COR-L47 (cell line): ENCODE data around the gene SPATA31C2.
A peak's percentile ranks its signal among the peaks of the same experiment; 100 is the strongest.
"Not testable (repeated sequence)": the region's sequence is repeated elsewhere in the genome, so short reads cannot be mapped to it uniquely, and the experiment has no call there.

Source experiments
- DNase-seq: peaks from one replicate; lab custom pipeline; 2025; lab: John Stamatoyannopoulos, UW

Gene SPATA31C2

DNA sequence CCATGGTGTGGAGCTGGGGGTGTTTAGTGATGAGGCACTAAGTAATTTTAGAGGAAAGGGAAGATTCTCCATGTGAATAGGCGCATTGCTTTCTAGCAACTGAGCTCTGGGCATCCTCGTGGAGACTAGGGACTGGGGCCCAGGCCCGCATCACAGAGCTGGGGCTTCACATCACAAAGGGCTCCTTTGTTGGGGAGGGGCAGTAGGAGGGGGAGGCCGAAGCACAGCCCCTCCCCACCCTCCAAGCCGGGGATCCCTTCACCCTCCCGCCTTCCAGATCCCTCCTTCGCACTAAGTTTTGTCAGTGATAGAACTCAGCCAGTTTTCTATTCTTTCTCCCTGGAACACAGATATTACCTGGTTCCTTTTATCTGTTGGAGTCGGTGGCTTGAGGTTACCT lies at the start of gene SPATA31C2:
SPATA31C2 (minus strand) TSS at position 101 of the 400 bp plus-strand sequence; CDS start at position 72, 29 bp downstream.
- DNase-seq: not testable (repeated sequence)

DNA sequence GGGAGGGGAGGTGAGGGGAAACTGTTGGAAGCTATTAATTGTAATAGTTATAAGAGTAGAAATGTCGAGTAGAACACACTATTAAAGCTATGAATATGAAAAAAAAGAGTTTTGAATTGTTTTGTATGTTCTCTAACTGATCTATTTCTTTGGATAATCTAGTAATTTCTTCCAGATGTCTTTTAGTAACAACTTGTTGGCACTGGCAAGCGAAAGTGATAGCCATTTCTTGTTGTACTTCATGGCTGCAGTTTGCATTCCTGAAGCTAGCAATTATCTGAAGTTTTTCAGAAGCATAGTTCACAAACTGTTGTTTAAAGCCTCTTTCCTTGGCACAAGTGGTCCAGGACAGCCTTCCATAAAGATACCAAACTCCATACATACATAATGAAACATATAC lies 49.4 kb upstream of the SPATA31C2 start:
- DNase-seq: no peak

DNA sequence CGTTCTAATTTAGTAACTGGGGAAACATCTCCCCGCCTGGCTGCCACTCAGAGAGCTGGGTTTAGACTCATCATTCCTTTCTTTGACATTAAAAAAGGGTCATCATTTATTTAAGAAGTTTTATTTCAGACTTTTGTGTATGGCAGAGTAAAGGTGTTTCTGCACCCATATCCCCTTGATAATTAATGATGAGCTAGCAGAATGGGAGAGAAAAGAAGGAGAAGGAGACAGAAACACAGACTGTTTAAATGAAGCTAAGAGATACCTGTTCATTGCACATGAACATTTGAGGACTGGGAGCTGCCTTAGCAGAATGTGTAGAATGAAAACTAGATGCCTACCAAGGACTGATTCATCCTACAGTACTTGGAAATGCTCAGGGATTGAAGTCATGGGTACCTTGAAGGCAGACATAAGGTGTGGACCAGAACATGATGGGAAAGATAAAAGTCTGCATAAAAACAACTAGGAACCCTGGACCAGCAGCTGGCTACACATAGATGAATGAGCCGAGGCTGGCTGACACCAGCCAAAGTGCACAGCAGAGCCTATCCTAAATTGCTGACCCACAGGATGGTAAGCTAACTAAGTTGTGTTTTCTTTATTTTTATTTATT lies 48.3 kb upstream of the SPATA31C2 start:
- DNase-seq: no peak

DNA sequence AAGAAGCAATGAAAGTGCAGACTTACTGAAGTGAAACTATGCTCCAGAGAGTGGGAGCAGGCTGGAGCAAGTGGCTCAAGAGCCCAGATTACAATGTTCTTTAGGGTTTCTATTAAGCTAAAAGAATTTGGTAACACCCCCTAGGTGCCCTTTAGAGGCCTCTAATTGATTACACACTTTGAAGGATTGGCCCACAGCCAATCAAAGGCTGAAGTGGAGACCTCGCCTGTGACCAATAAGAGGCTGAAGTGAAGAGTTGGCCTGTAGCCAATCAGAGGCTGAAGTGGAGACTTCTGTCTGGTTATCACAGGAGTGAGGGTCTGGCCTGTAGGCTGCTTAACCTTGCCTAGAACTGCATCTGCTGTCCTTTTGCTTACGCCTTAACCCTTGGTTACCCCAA lies 46.7 kb upstream of the SPATA31C2 start:
- DNase-seq: no peak

DNA sequence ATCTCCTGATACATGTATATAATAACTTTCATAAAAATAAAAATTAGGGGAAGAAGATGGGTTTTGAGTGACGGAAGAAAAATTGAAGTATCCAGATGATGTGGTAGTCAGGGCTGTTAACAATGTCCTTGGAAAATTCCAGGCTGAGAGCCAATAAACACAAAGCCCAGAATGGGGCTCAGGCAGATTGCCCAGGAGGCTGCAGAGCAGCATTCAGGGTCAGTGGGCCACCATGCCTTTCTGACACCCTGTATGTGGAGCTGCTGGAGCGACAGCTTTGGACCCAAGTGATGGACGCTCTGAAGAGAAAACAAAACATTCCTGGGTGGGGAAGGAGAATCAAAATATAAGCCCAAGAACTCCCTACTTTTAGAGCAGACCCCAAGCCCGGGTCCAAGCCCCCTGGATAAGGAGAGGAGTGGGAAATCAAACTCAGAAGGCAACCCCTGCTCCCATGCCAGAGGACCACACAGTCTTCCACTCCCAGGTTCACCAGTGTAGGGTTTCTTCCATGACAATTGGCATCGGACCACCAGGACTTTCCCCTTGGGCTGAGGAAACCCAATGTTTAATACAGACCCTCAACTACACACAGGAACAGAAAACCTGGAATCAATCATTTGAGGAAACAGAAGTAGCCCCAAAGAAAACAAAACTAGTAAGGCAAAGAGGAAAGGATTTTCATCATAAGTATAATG lies 45.7 kb upstream of the SPATA31C2 start:
- no peak for DNase-seq

DNA sequence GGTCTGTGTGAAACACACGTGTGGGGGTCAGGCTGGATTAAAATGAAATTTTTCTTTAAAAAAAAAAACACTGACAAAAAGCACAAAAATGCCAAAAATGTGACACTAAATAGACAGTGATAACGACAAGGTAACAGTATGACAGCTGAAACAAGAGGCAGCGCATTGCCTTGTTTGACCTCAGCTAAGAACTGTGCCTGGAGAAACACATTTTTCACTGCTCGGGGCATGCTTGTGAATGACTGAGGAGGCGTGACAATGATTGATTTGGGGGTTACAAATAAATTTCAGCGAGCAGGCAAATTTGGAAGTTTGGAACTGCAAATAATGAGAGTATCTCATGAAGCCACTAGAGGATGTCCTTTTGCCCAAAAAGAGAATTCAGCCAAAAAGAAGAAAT lies 44.2 kb upstream of the SPATA31C2 start:
- no peak for DNase-seq

DNA sequence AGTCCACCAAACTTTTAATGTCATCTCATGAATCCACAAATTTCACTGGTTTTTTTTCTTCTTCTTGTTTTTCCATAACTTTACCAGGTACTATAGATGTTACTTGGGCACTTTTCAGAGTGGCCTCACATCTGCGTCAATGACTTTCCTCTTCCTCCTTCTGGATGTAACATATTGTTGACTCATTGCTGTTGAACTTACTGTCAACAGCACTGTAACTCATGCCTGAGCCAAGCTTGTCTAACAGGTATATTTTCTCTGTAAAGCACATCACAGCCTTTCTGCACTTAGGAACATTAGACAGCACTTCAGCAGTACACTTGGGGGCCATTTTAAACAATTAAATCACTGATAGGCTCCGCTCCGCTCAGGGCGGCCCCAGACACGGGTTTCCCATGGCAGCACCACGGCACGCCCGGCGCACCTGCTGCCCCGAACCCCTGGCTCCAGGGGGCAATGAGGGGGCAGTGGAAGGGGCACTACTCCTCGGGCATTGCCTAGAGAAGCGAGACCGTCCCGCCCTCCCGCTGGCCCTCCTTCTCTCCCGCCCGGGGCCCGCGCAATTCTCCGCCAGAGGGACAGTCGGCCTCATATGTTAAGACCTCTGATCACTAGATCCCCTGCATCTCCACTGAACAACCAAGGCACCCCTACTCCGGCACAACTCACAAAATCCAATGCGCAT lies 41.9 kb upstream of the SPATA31C2 start:
- DNase-seq: no peak

DNA sequence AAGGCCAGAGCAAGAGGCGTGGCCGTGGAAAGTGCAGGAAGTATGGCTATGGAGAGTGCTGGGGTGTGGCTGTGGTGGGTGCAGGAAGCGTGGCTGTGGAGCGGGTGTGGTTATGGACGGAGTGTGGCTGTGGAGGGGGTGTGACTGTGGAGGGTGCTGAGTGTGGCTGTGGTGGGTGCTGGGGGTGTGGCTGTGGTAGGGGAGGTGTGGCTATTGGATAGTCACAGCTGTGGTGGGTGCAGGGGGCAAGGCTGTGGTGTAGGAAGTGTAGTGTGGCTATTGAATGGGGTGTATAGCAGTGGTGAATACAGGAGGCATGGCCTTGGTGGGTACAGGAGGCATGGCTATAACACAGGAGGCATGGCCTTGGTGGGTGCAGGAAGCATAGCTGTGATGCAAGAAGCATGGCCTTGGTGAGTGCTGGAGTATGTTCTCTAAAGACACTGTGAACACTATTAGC lies 40.8 kb upstream of the SPATA31C2 start:
- DNase-seq: no peak

DNA sequence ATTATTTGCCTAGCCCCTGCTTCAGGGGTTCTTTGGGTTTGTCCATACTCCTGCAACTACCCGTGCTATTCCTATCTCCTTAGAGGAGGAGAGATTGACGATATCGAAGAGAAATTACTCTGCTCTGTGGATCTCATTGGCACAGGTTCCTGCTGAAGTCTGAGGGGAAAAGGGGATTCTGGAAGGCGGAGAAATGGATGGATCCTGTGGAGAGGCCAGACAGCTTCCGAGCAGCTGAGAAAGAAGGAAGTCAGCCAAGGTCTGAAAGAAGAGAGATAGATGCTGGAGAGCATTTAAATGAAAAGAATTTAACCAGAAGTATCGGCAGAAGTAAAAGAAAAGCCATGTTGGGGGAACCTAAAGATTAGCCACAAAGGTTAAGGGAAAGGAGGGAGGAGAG lies 40.4 kb upstream of the SPATA31C2 start:
- no peak for DNase-seq

DNA sequence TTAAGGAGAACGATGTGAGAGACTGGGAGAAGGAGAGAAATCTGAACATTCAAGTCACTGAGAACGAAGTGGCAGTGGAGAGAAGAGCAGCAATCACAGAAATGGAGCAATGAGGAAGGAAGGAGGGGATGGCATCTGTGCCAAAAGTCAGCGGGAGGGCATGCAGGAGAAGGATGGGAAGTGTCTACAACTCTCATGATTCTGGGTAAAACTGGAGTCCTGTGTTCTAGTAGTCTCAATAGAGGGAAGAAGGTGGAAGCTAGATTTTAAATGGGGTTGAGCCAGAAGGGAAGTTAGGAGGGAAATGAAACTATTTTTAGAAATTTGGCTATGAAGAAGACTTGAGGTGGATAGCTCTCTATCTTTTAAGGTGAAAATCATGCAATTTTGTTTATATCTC lies 39.1 kb upstream of the SPATA31C2 start:
- no peak for DNase-seq

DNA sequence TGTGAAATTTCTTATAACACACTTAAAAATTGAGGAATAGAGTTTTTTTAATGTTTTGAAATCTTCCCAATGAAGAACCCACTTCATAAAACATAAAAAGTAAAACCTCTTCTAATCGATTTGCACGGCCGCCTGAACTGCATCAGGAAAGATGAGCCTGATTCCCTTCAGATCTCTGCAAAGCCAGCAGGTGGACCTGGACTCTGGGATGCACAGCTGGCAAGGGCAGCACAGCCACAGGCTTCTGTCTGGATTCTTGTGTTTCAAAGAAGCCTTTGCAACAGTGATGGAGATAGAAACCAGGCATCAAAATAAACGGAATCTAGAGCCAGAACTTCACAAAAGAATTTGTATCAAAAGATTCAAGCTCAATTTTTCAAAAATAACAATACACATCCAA lies 36.0 kb upstream of the SPATA31C2 start:
- no peak for DNase-seq

DNA sequence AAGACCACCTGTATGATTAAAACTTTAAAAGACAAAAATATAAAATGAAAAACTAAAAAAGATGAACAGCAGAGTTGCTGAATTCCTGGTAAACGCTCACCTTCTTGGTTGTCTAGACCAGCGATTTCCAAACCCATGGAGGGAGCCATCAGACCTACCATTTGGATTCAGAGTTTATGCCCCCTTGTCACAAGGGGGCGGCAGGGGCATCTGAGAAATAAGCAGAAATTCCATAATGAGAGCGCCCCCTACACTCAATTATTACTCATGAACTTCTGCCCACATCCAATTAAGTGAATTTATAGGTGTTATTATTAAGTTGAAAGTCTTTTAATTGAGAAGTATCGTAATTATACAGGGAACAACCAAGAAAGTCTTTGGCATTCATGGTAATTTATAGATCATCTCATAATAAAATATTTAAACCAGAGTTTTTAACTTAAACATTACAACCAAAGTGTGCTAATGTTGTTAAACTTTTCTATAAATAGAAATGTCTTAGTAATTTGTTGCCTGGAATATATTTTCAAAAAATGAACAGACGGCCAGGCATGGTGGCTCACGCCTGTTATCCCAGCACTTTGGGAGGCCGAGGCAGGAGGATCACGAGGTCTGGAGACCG lies 35.2 kb upstream of the SPATA31C2 start:
- DNase-seq: peak; percentile 59

DNA sequence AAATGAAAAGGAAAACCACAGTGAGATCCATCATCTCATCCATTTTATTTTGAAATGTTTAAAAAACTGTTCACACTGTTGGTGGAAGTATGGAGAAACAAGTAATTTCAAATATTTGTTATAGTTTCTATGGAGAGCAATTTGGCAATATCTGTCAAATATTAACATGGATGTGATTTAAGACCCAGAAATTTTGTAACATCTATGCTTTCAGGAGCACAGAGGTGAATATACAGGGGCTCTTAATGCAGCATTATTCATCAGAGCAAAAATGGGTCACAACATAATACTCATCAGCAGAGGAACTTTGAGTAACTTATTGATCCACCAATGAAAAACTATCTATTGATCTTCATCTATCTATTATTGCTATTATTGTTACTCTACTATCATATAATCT lies 31.4 kb upstream of the SPATA31C2 start:
- no peak for DNase-seq

DNA sequence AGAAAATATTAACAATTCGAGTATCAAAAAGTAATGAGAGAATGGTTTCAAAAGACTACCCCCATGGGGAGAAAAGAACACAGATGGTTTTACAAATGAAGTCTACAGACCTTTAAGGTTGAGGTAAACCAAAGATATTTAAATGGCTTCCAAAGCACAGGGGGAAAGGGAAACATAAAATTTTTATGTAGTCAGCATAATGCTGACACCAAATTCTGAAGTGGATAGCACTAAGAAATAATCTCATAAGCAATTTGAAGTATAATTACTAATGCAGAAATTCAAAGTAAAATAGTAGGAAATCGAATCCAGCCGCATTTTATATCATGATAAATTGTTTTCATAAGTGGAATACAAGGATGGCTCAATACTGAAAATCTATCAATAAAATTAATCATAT lies 30.3 kb upstream of the SPATA31C2 start:
- no peak for DNase-seq

DNA sequence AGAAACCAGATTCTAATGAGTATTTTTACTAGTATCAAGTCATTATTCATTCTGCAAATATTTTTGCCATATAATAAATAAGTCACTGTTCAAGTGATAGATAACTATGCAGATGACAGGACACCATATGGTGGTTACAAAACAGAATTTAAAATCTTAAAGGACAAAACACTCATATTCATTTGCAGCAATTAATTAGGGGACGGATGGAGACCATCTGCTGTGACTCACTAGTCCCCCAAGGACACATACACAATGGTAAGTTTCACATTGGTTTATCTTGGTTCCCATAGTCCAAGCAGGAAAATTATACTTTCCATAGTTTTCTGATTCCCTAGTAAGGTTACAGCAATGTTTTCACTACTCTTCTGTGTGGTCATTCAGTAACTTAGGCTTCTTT lies 28.4 kb upstream of the SPATA31C2 start:
- DNase-seq: no peak

DNA sequence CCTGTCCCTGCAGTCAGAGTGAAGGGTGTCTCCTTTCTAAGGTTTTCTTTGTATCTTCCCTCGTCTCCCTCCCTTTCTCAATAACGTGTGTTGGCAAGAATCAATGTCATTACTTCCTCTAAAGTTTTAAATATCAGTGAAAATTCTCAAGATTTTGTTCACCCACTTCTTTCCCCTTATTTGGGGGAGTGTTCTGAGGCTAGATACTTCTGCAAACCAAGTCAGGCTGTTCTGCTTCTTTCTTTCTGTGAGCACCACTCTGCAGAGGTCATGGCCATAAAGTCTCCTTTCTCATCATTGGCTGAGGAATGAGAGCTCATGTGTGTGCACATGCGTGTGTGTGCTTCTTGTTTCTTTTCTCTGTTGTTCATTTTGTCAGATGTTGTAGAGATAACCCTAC lies 26.6 kb upstream of the SPATA31C2 start:
- DNase-seq: no peak

DNA sequence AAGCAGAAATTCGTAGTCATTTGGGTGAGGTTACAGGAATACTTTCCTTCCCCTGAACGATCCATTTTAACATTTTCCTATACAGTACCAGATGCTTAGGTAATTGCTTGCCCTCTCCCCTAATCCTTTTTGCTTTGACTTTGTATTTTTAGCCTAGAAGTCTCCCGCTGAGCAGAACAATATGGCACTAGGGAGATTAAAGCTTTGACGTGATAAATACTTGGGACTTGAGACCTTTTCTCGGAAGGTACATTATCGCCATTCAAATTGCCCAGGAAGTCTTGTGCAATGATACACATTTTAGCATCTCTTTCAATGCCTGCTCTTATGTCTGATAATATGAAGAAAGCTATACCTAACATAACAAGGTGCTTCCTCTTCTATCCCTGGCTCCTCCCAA lies 22.9 kb upstream of the SPATA31C2 start:
- no peak for DNase-seq

DNA sequence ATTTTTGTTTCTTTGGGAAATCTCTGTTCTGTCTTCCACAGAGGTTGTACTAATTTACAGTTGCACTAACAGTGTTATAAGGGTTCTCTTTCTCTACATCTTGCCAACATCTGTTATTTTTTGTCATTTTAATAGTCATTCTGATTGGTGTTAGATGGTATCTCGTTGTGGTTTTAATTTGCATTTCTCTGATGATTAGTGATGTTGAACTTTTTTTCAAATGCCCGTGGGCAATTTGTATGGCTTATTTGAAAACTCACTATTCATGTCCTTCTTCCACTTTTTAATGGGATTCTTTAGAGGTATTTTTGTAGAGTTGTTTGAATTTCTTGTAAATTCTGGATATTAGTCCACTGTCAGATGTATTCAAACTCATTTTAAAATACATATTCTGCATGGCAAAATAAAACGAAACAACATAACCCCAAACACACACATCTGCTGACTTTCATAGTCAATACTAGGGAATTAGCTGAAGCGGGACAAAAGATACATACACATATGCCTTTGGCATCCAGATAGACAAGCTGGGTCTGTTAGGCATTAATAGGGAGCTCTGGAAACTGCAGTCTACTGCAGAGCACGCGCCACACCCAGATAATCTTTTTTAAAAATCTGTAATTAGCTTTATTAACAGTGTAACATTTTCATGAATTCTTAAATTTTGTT lies 5.8 kb upstream of the SPATA31C2 start:
- DNase-seq: no peak

DNA sequence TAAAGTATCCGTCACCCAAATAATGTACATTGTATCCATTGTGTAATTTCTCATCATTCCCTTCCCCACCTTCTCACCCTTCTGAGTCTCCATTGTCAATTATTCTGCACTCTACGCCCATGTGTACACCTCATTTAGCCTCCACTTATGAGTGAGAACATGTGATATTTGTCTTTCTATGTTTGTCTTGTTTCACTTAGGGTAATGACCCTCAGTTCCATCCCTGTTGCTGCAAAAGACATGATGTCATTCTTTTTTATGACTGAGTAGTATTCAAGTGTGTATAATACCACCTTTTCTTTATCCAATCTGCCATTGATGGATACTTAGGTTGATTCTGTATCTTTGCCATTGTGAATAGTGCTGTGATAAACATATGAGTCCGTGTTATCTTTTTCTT lies 4.9 kb upstream of the SPATA31C2 start:
- DNase-seq: no peak

DNA sequence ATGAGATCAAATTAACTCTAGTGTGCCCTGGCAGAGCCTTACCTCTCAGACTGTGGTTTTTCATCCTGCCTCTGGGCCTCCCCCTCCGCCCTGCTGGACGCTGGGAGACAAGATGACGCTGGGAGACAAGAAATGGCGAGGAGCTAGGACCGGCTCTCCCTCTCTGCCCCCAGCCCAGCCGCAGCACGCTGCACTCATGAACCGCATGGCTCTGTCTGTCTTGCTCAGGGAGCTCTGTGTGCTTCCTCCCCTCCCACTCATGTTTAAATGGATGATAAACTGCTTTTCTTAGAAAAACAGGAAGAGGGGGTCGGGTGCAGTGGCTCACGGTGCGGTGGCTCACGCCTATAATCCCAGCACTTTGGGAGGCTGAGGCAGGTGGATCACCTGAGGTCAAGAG lies 4.7 kb downstream of the SPATA31C2 start:
- not testable (repeated sequence) for DNase-seq

DNA sequence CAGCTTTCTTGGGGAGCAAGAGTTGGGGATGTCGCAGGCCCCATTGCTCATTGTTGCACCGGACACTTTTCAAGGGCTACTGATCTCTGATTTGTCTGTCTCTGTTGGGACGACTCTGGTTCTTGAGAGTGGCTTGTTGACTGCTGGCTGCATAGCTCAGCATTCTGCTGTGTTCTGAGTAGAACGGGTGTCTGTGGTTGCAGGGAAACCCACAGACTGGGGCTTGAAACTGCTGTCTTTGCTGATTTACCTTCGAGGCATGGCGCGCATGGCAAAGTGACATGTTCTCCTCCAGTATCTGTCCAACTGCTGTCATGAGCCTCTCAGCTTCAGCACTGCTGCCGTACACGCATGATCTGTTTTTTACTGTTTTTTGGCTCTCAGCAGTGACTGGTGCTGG lies 8.7 kb downstream of the SPATA31C2 start:
- DNase-seq: not testable (repeated sequence)

DNA sequence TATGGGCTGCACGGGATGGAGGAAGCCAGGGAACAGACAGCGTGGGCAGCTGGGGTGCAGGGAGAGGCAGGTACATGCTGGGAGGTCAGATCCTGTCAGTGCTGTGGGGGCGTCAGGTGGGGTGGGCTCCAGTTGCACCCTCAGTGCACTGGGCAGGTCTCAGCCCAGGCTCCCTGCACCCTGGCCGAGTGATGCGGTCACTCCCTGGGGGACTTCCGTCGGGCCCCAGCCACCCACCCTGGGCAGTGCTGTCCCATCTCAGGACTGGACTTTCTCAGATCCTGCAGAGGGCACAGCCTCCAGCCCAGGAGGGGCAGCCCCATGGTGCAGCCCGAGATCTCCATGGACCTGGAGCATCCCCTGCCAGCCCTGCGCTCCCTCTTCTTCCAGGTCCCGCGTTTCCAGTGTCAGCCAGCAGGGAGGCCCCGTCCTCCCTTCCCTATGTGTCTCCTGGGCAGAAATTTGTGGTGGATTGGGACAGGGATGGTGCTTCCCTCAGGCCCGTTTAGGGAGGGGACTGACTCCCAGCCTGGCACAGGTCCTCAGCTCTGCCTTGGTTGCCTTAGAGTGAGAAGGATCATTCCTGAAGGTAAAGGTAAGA lies 10.5 kb downstream of the SPATA31C2 start:
- DNase-seq: not testable (repeated sequence)
